ENCODE measurements around the gene UNC13D. TPM values are rescaled to one million over a fixed set of nuclear protein-coding genes. Genes with fewer than 3 reads are reported as not detected.

Gene UNC13D
- total and polyA plus RNA-seq, 9 of the 15 experiments (the other 6 are each of a cell fraction or from before 2014, with no cell fraction given) = 0.86 to 244 (median 69.2) TPM

GRCh38 chr17:75845058-75845711, 981 bp upstream of the UNC13D start (continued):
- no peak for TF ChIP-seq ZMIZ1 (IDR thresholded peaks at IDR 0.05; ENCODE audit: low read depth in 2 of 2, low read length in 2 of 2)
- TF ChIP-seq ZNF174 (CRISPR knock-in tag; IDR thresholded peaks at IDR 0.05) = no peak
- no peak for TF ChIP-seq HMG20B (CRISPR knock-in tag; IDR thresholded peaks at IDR 0.05)
- TF ChIP-seq CBFA2T2 (conservative IDR thresholded peaks at IDR 0.05) = 0 out of 2 replicates have a peak, but pooled peaks have one; percentile 27
- TF ChIP-seq EHMT2 (IDR thresholded peaks at IDR 0.05) = peak; percentile 82; the same call in 1 of the 2 replicates
- TF ChIP-seq ZBTB40 (IDR thresholded peaks at IDR 0.05) = 0 out of 2 replicates have a peak, but pooled peaks have one; percentile 30
- TF ChIP-seq ZBTB40 (CRISPR knock-in tag; IDR thresholded peaks at IDR 0.05) = no peak
- peak; percentile 79; the same call in 1 of the 2 replicates for TF ChIP-seq TOE1 (IDR thresholded peaks at IDR 0.05; ENCODE audit: borderline replicate concordance)
- TF ChIP-seq TOE1 (CRISPR knock-in tag; IDR thresholded peaks at IDR 0.05; ENCODE audit: borderline replicate concordance, low read depth) = no peak
- TF ChIP-seq FOS (IDR thresholded peaks at IDR 0.05; ENCODE audit: extremely low read depth, insufficient read length) = no peak
- TF ChIP-seq SMAD2 (IDR thresholded peaks at IDR 0.05; ENCODE audit: low read depth, low read length) = no peak
- no peak for TF ChIP-seq HNRNPLL (IDR thresholded peaks at IDR 0.05; ENCODE audit: low read depth, low read length, poor library complexity, severe bottlenecking)
- TF ChIP-seq ZNF551 (CRISPR knock-in tag; IDR thresholded peaks at IDR 0.05) = no peak
- TF ChIP-seq BRD4 (IDR thresholded peaks at IDR 0.05) = no peak
- TF ChIP-seq POLR3A (IDR thresholded peaks at IDR 0.05; ENCODE audit: borderline replicate concordance, extremely low read depth, insufficient read depth, insufficient read length) = no peak
- TF ChIP-seq SMARCE1 (IDR thresholded peaks at IDR 0.05) = no peak; the same call in 1 of the 2 replicates
